Panc1 (cell line): ENCODE measurements around the gene BCL2. TPM values are rescaled to one million over a fixed set of nuclear protein-coding genes. Genes with fewer than 3 reads are reported as not detected.

Source experiments
- ATAC-seq: fragments of 200-7000 bp; cut with Tn5 transposase; 2 replicates; pipeline ENCODE4 v1.9.1; 2020; ENCODE audit warnings: mild to moderate bottlenecking, moderate library complexity
- BruUV-seq: library from RNA; stranded (reverse); fragments of 400-500 nt; replicated peaks from 2 replicates; lab custom pipeline; 2021; lab: Mats Ljungman, UMichigan
- CTCF ChIA-PET: fragments of 300-600 bp; sonication (Branson Sonifier 250); formaldehyde crosslinking; loops from one replicate; lab custom pipeline; 2022; ENCODE audit warnings: antibody characterized with exemption; lab: Charles Lee
- POLR2A ChIA-PET: fragments of 300-600 bp; sonication (Branson Sonifier 250); formaldehyde crosslinking; loops from one replicate; lab custom pipeline; 2022; ENCODE audit warnings: antibody characterized with exemption; lab: Charles Lee
- DNase-seq: peaks from one replicate; pipeline ENCODE4 v3.0.0-alpha.2; 2010; ENCODE audit warnings: low read depth, low spot score
- H3K27ac ChIP-seq: 2 replicates; pipeline ENCODE4 v1.5.1; 2011; ENCODE audit warnings: mild to moderate bottlenecking, low read length, inconsistent platforms
- H3K27me3 ChIP-seq: fragments of 200-500 bp; sonication (Bioruptor generic); 2 replicates; pipeline ENCODE4 v1.6.0; 2014; ENCODE audit warnings: low read length, inconsistent platforms; ENCODE audit not compliant: control insufficient read depth, insufficient read depth
- H3K36me3 ChIP-seq: fragments of 200-500 bp; sonication (Bioruptor generic); 2 replicates; pipeline ENCODE4 v1.5.1; 2014; ENCODE audit warnings: inconsistent platforms, mild to moderate bottlenecking, low read length, moderate library complexity; ENCODE audit not compliant: control insufficient read depth, insufficient read depth
- H3K4me1 ChIP-seq: 2 replicates; pipeline ENCODE4 v1.5.1; 2011; ENCODE audit warnings: inconsistent platforms, mild to moderate bottlenecking, low read length, moderate library complexity; ENCODE audit not compliant: control insufficient read depth, insufficient read depth
- H3K4me3 ChIP-seq, 2 experiments: 2 replicates each; pipeline ENCODE4 v1.5.1; 2011 to 2012; ENCODE audit warnings: low read depth in 2 of 2, low read length in 2 of 2, mild to moderate bottlenecking in 2 of 2, inconsistent platforms in 1 of 2, moderate library complexity in 1 of 2
- H3K9me3 ChIP-seq: fragments of 200-500 bp; sonication (Bioruptor generic); 2 replicates; pipeline ENCODE4 v1.5.1; 2014; ENCODE audit warnings: low read depth, mild to moderate bottlenecking, inconsistent platforms, low read length, moderate library complexity; ENCODE audit not compliant: control insufficient read depth, insufficient read depth
- POLR2AphosphoS5 ChIP-seq: IDR thresholded peaks from 2 replicates; pipeline ENCODE4 v1.6.1; 2012; ENCODE audit warnings: mild to moderate bottlenecking, low read depth, low read length, moderate library complexity
- SIN3A ChIP-seq: IDR thresholded peaks from 2 replicates; pipeline ENCODE4 v1.6.1; 2012; ENCODE audit warnings: low read depth, mild to moderate bottlenecking, low read length, moderate library complexity, borderline replicate concordance; ENCODE audit not compliant: insufficient read depth
- TCF7L2 ChIP-seq: IDR thresholded peaks from 2 replicates; pipeline ENCODE4 v1.6.1; 2011; ENCODE audit warnings: mild to moderate bottlenecking, low read depth, low read length, inconsistent platforms
- in situ Hi-C: cut with HindIII; loops from 2 replicates; pipeline ENCODE4 v1.10.0; 2016; ENCODE audit warnings: low sequenced_read_pairs, low pct_unique_long_range_greater_than_20kb
- intact Hi-C: fragments of 100-400 bp; cut with micrococcal nuclease; formaldehyde crosslinking; loops from one replicate; pipeline ENCODE4 v1.10.0; 2022; ENCODE audit not compliant: unreplicated experiment
- total RNA-seq: library from RNA; stranded (reverse); gene quantifications from one replicate; pipeline ENCODE4 v1.2.1, GENCODE V29; 2021; ENCODE audit not compliant: unreplicated experiment
- TF ChIP-seq, protein P1 (sequence below): fragments of 450-650 bp; IDR thresholded peaks from 2 replicates; pipeline ENCODE4 v1.5.1; 2017; ENCODE audit warnings: mild to moderate bottlenecking
- TF ChIP-seq, protein P2 (sequence below), 2 experiments: IDR thresholded peaks; 2 replicates each; pipeline ENCODE4 v1.6.1; 2011 to 2012; ENCODE audit warnings: low read depth in 2 of 2, control low read depth in 1 of 2, low read length in 1 of 2, mild to moderate bottlenecking in 1 of 2, moderate library complexity in 1 of 2; ENCODE audit not compliant: insufficient read depth in 1 of 2

BCL2 gene
- total RNA-seq, 1 experiment from 2014 or later: 0.72 TPM

DNA sequence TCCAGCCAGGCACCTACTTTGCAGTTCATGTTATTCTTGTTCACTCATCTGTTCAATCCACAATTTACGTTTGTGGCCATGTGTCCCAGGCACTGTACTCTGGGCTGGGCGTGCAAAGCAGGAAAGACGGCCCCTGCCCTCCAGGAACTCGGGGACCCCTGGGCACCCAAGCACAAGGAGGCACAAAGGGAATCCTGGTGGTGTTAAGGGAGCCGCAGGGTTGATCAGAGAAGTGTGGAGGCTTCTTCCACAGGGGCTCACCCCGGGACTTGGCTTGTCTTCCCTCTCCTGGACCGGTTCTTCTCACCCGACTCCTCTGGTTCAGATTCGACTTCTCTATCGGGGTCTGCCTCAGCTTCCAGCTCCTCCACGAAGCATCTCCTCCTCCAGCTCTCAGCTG, 230.5 kb downstream of the BCL2 start:
- H3K4me3 ChIP-seq: no peak overlapping the region
- H3K36me3 ChIP-seq: no peaks in the 10 kb centered on the region
- ChIA-PET POLR2A (no interaction called here), CTCF (interaction anchor here (0.6 kb wide), 1 partner anchor 435 kb away, joined by 3 read pairs; no protein-coding TSS in a partner anchor)
- no peaks in the 10 kb centered on the region for H3K9me3 ChIP-seq
- BruUV-seq: no TSS peak
- H3K27me3 ChIP-seq: no peaks in the 10 kb centered on the region
- intact Hi-C loops: no loop called here
- ATAC-seq (no peak), DNase-seq (no peak)
- TF ChIP-seq, protein P1, sequence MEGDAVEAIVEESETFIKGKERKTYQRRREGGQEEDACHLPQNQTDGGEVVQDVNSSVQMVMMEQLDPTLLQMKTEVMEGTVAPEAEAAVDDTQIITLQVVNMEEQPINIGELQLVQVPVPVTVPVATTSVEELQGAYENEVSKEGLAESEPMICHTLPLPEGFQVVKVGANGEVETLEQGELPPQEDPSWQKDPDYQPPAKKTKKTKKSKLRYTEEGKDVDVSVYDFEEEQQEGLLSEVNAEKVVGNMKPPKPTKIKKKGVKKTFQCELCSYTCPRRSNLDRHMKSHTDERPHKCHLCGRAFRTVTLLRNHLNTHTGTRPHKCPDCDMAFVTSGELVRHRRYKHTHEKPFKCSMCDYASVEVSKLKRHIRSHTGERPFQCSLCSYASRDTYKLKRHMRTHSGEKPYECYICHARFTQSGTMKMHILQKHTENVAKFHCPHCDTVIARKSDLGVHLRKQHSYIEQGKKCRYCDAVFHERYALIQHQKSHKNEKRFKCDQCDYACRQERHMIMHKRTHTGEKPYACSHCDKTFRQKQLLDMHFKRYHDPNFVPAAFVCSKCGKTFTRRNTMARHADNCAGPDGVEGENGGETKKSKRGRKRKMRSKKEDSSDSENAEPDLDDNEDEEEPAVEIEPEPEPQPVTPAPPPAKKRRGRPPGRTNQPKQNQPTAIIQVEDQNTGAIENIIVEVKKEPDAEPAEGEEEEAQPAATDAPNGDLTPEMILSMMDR: no peak
- no peaks in the 10 kb centered on the region for H3K4me1 ChIP-seq
- H3K27ac ChIP-seq: no peak overlapping the region
- in situ Hi-C loops: no loop called here

DNA sequence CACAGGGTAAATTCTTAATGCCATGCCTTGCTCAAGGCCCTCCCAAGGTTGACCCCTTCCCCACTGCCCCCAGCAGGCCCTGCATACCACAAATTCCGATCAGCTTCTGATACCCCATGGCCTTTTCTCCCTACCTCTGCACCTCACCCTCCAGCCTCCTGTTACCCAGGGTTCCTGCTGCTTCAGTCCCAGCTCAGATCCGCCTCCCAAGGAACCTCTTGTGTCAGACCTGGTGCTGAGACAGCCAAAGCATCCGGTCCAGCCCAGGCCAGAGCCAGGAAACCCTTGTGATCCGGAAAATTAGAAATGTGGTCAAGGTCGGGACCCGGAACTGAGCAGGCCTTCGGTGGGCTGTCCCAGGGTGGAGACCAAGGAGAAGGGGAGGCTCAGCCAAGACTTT, 231.3 kb downstream of the BCL2 start:
- Histone ChIP-seq H3K4me3 (no peak overlapping the region), H3K9me3 (no peaks in the 10 kb centered on the region), H3K27ac (no peak overlapping the region), H3K4me1 (no peaks in the 10 kb centered on the region), H3K36me3 (no peaks in the 10 kb centered on the region), H3K27me3 (no peaks in the 10 kb centered on the region)
- ChIA-PET POLR2A (no interaction called here), CTCF (no interaction called here)
- in situ Hi-C loops (no loop called here), intact Hi-C loops (no loop called here)
- no peak for TF ChIP-seq TCF7L2
- TF ChIP-seq, protein P2, sequence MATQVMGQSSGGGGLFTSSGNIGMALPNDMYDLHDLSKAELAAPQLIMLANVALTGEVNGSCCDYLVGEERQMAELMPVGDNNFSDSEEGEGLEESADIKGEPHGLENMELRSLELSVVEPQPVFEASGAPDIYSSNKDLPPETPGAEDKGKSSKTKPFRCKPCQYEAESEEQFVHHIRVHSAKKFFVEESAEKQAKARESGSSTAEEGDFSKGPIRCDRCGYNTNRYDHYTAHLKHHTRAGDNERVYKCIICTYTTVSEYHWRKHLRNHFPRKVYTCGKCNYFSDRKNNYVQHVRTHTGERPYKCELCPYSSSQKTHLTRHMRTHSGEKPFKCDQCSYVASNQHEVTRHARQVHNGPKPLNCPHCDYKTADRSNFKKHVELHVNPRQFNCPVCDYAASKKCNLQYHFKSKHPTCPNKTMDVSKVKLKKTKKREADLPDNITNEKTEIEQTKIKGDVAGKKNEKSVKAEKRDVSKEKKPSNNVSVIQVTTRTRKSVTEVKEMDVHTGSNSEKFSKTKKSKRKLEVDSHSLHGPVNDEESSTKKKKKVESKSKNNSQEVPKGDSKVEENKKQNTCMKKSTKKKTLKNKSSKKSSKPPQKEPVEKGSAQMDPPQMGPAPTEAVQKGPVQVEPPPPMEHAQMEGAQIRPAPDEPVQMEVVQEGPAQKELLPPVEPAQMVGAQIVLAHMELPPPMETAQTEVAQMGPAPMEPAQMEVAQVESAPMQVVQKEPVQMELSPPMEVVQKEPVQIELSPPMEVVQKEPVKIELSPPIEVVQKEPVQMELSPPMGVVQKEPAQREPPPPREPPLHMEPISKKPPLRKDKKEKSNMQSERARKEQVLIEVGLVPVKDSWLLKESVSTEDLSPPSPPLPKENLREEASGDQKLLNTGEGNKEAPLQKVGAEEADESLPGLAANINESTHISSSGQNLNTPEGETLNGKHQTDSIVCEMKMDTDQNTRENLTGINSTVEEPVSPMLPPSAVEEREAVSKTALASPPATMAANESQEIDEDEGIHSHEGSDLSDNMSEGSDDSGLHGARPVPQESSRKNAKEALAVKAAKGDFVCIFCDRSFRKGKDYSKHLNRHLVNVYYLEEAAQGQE (IDR thresholded peaks at IDR 0.05; ENCODE audit: insufficient read depth in 1 of 2, low read depth in 2 of 2, low read length in 1 of 2): no peak
- TF ChIP-seq, protein P1: no peak
- TF ChIP-seq SIN3A: no peak
- no peak for TF ChIP-seq POLR2AphosphoS5
- BruUV-seq: no TSS peak
- ATAC-seq (no peak), DNase-seq (no peak)
